A549 (cell line): ENCODE measurements around the gene IQGAP2.

ENCODE experiments used
- BHLHE40 ChIP-seq: IDR thresholded peaks from 2 replicates; pipeline ENCODE4 v1.6.1; 2012; ENCODE audit warnings: low read depth, low read length, inconsistent platforms
- CEBPB ChIP-seq, 2 experiments: fragments of >200 bp in 1 of 2; sonication (Bioruptor Twin) in 1 of 2; formaldehyde crosslinking in 1 of 2; IDR thresholded peaks; 2 replicates each; pipeline ENCODE4 v1.6.1; 2012 to 2016
- CTCF ChIP-seq: fragments of >200 bp; sonication (Bioruptor Twin); formaldehyde crosslinking; IDR thresholded peaks from 3 replicates; pipeline ENCODE4 v1.5.1; 2016
- E2F6 ChIP-seq: IDR thresholded peaks from 2 replicates; pipeline ENCODE4 v1.6.1; 2012; ENCODE audit warnings: low read depth, borderline replicate concordance
- HDAC2 ChIP-seq: fragments of 200-600 bp; sonication (generic); IDR thresholded peaks from 2 replicates; pipeline ENCODE4 v1.6.1; 2016
- JUN ChIP-seq, 2 experiments: fragments of >200 bp; sonication (Bioruptor Twin); formaldehyde crosslinking; IDR thresholded peaks; 2 replicates in 1 of 2; 3 replicates in 1 of 2; pipeline ENCODE4 v1.6.1; 2016 to 2017
- JUNB ChIP-seq: fragments of >200 bp; sonication (Bioruptor Twin); formaldehyde crosslinking; IDR thresholded peaks from 2 replicates; pipeline ENCODE4 v1.6.1; 2016
- MAFK ChIP-seq: fragments of 450-650 bp; IDR thresholded peaks from 2 replicates; pipeline ENCODE4 v1.6.1; 2014; ENCODE audit not compliant: partially characterized antibody
- POLR2A ChIP-seq: IDR thresholded peaks from 2 replicates; pipeline ENCODE4 v1.6.1; 2012; ENCODE audit warnings: mild to moderate bottlenecking, low read length
- RNF2 ChIP-seq: fragments of 200-600 bp; sonication (generic); IDR thresholded peaks from 2 replicates; pipeline ENCODE4 v1.6.1; 2016; ENCODE audit warnings: low read depth, mild to moderate bottlenecking, antibody characterized with exemption, moderate library complexity, borderline replicate concordance

- TF ChIP-seq CTCF (no peak), E2F6 (no peak), MAFK (no peak), JUNB (no peak), BHLHE40 (no peak), CEBPB (IDR thresholded peaks at IDR 0.05) (no peak), HDAC2 (no peak), POLR2A (no peak), RNF2 (no peak), JUN (IDR thresholded peaks at IDR 0.05) (no peak)
These were observed 19.1 kb downstream of the IQGAP2 start for GRCh38 chr5:76422227-76422626.
